GM12878 (cell line): ENCODE results near the gene SSR2. TPM values are rescaled to one million over a fixed set of nuclear protein-coding genes. Genes with fewer than 3 reads are reported as not detected.

ENCODE experiments used
- ATAC-seq: fragments of 200-7000 bp; cut with Tn5 transposase; 3 replicates; pipeline ENCODE4 v1.9.1; 2020; ENCODE audit warnings: mild to moderate bottlenecking, moderate library complexity
- BruUV-seq: library from RNA; stranded (reverse); fragments of 400-500 nt; replicated peaks from 2 replicates; lab custom pipeline; 2021; lab: Mats Ljungman, UMichigan
- CTCF ChIA-PET: fragments of 300-600 bp; sonication (Branson Sonifier 250); formaldehyde crosslinking; extraction: SDS; loops from one replicate; lab custom pipeline; 2021; ENCODE audit warnings: inconsistent platforms; lab: Yijun Ruan, JAX
- POLR2A ChIA-PET: fragments of 350-600 bp; formaldehyde crosslinking; extraction: SDS; loops from one replicate; lab custom pipeline; 2021; ENCODE audit warnings: inconsistent platforms; lab: Charles Lee
- RAD21 ChIA-PET: fragments of 300-600 bp; sonication (Branson Sonifier 250); formaldehyde crosslinking; loops from one replicate; lab custom pipeline; 2023; ENCODE audit warnings: antibody characterized with exemption; ENCODE audit not compliant: unreplicated experiment; lab: Charles Lee
- SMC1A ChIA-PET: fragments of 300-600 bp; sonication (Branson Sonifier 250); formaldehyde crosslinking; loops from one replicate; lab custom pipeline; 2023; ENCODE audit not compliant: unreplicated experiment, uncharacterized antibody; lab: Charles Lee
- DNase-seq: peaks from one replicate; pipeline ENCODE4 v3.0.0-alpha.2; 2011; ENCODE audit warnings: low read depth, low spot score
- FAIRE-seq: peaks from 3 replicates; lab custom pipeline; 2011; peaks lifted over from hg19 to GRCh38; lab: Jason Lieb, UNC
- H2AFZ ChIP-seq: 2 replicates; pipeline ENCODE4 v1.6.0; 2011; ENCODE audit warnings: low read depth, low read length, control low read depth; ENCODE audit not compliant: control insufficient read depth
- H3K27ac ChIP-seq: 2 replicates; pipeline ENCODE4 v1.5.1; 2011; ENCODE audit warnings: control low read depth; ENCODE audit not compliant: control insufficient read depth, insufficient read depth
- H3K27me3 ChIP-seq, 2 experiments: replicated peaks in 1 of 2; 2 replicates each; pipeline versions ENCODE4 v1.6.0 to v1.6.1; 2011; ENCODE audit warnings: low read length in 1 of 2; ENCODE audit not compliant: control insufficient read depth in 2 of 2, insufficient read depth in 2 of 2
- H3K36me3 ChIP-seq, 2 experiments: 2 replicates each; pipeline ENCODE4 v1.5.1; 2011; ENCODE audit warnings: low read length in 1 of 2; ENCODE audit not compliant: control insufficient read depth in 2 of 2, insufficient read depth in 2 of 2
- H3K4me1 ChIP-seq: 2 replicates; pipeline ENCODE4 v1.6.1; 2011; ENCODE audit warnings: mild to moderate bottlenecking, low read length, moderate library complexity, mixed read lengths; ENCODE audit not compliant: control insufficient read depth, insufficient read depth
- H3K4me2 ChIP-seq: 2 replicates; pipeline ENCODE4 v1.6.0; 2011; ENCODE audit warnings: control low read depth; ENCODE audit not compliant: control insufficient read depth, insufficient read depth
- H3K4me3 ChIP-seq: fragments of 200-600 bp; sonication (generic); 2 replicates; pipeline ENCODE4 v1.5.1; 2016
- H3K79me2 ChIP-seq: 2 replicates; pipeline ENCODE4 v1.6.0; 2011; ENCODE audit warnings: low read length; ENCODE audit not compliant: control insufficient read depth, insufficient read depth
- H3K9ac ChIP-seq: 2 replicates; pipeline ENCODE4 v1.8.0; 2011; ENCODE audit warnings: low read length, control low read depth, mixed read lengths; ENCODE audit not compliant: control insufficient read depth, insufficient read depth
- H3K9me3 ChIP-seq: replicated peaks from 3 replicates; pipeline ENCODE4 v1.5.1; 2011; ENCODE audit warnings: mild to moderate bottlenecking, low read length; ENCODE audit not compliant: control insufficient read depth, insufficient read depth
- H4K20me1 ChIP-seq: 2 replicates; pipeline ENCODE4 v1.6.0; 2011; ENCODE audit not compliant: control insufficient read depth, insufficient read depth
- BHLHE40 ChIP-seq, 2 experiments: fragments of 450-650 bp in 1 of 2; IDR thresholded peaks; 2 replicates each; pipeline ENCODE4 v1.6.1; 2011 to 2017; ENCODE audit warnings: low read depth in 2 of 2, borderline replicate concordance in 1 of 2, improper control_type of control experiment in 1 of 2, low read length in 1 of 2, mild to moderate bottlenecking in 1 of 2
- BMI1 ChIP-seq: fragments of 450-650 bp; IDR thresholded peaks from 2 replicates; pipeline ENCODE4 v1.6.1; 2016; ENCODE audit warnings: mild to moderate bottlenecking, moderate library complexity, borderline replicate concordance
- EZH2 ChIP-seq: IDR thresholded peaks from 2 replicates; pipeline ENCODE4 v1.6.1; 2012; ENCODE audit warnings: low read depth, mild to moderate bottlenecking, control low read depth, inconsistent platforms, low read length, borderline replicate concordance; ENCODE audit not compliant: control insufficient read depth
- IRF3 ChIP-seq: fragments of 450-650 bp; IDR thresholded peaks from 2 replicates; pipeline ENCODE4 v1.6.1; 2014; ENCODE audit warnings: mild to moderate bottlenecking
- RELA ChIP-seq: fragments of 450-650 bp; IDR thresholded peaks from 2 replicates; pipeline ENCODE4 v1.8.0; 2014; ENCODE audit warnings: borderline replicate concordance; ENCODE audit not compliant: partially characterized antibody
- RFX5 ChIP-seq: IDR thresholded peaks from 2 replicates; pipeline ENCODE4 v1.6.1; 2011; ENCODE audit warnings: low read depth, low read length, improper control_type of control experiment
- SMAD5 ChIP-seq: IDR thresholded peaks from 2 replicates; pipeline ENCODE4 v1.6.1; 2016; ENCODE audit warnings: antibody characterized with exemption, low read depth
- SREBF2 ChIP-seq: IDR thresholded peaks from 2 replicates; pipeline ENCODE4 v1.6.1; 2012; ENCODE audit warnings: mild to moderate bottlenecking, low read length
- ZNF207 ChIP-seq: fragments of 450-650 bp; IDR thresholded peaks from 2 replicates; pipeline ENCODE4 v1.6.1; 2014; ENCODE audit warnings: antibody characterized with exemption, mild to moderate bottlenecking, borderline replicate concordance
- ZNF274 ChIP-seq: IDR thresholded peaks from one replicate; pipeline ENCODE4 v1.8.0; 2011; ENCODE audit not compliant: insufficient read length, insufficient read depth
- WGBS: methylation state at CpG from one replicate; pipeline ENCODE4 v1.1.6; 2016; ENCODE audit warnings: low lambda C conversion rate; ENCODE audit not compliant: insufficient replicate concordance, insufficient coverage; ENCODE audit errors: missing lambda C conversion rate; 5-methylcytosine and 5-hydroxymethylcytosine counted together
- in situ Hi-C: fragments of 300-500 bp; cut with MboI; formaldehyde crosslinking; loops from 9 replicates; pipeline ENCODE4 v1.14.3; 2018; ENCODE audit warnings: mixed read lengths
- intact Hi-C: fragments of 100-400 bp; cut with micrococcal nuclease; formaldehyde crosslinking; loops from one replicate; pipeline ENCODE4 v1.14.2; 2022; ENCODE audit not compliant: unreplicated experiment
- polyA plus RNA-seq, 11 experiments: library from polyadenylated mRNA; depleted of rRNA in 4 of 11; unstranded in 6 of 11; stranded (reverse) in 5 of 11; fragments of >200 nt; fragmentation: Nextera tagmentation in 4 of 11; fragmentation: Illumina TruSeq in 1 of 11; extraction: Ambion mirVana in 4 of 11; extraction: Trizol in 1 of 11; gene quantifications; 1 replicate in 1 of 11; 2 replicates in 10 of 11; pipeline versions ENCODE4 v1.2.1 to v1.2.3, GENCODE V29; 2011 to 2016; ENCODE audit warnings: inconsistent platforms in 2 of 11, missing spikeins in 2 of 11, low read depth in 1 of 11
- total RNA-seq, 4 experiments: library from RNA; depleted of rRNA in 3 of 4; stranded (reverse); fragments of >200 nt in 3 of 4; fragmentation: Illumina TruSeq in 1 of 4; extraction: Trizol in 1 of 4; gene quantifications; 2 replicates each; pipeline versions ENCODE4 v1.2.1 to v1.2.3, GENCODE V29; 2013 to 2021
- TF ChIP-seq, protein P1 (sequence below): fragments of 450-650 bp; IDR thresholded peaks from 2 replicates; pipeline ENCODE4 v1.6.1; 2017; ENCODE audit warnings: borderline replicate concordance
- TF ChIP-seq, protein P2 (sequence below): IDR thresholded peaks from 2 replicates; pipeline ENCODE4 v1.6.1; 2011; ENCODE audit warnings: low read depth, low read length, improper control_type of control experiment, borderline replicate concordance

SSR2 gene
- total and polyA plus RNA-seq, 10 of the 15 experiments (the other 5 are each of a cell fraction or from before 2014, with no cell fraction given), result 207 to 553 (median 315) TPM

DNA sequence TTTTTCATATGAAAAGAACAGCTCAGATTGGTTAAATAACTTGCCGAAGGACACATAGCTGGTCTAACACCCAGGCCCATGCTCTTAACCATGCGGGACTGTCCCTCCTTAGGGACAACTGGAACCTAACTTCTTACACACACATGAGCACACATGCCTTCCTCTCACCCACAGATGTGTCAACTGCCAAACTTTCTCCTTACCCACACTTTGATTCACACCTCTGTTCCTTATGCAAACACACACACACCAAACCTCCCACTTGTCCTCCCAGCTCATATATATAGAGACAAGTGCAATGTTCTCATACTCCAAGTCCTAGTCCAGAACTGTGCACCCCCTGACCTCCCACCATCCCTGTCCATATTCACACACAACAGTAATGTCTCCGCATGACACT, 44.5 kb upstream of the SSR2 start (continued):
- TF ChIP-seq EZH2 (no peak), IRF3 (no peak)

DNA sequence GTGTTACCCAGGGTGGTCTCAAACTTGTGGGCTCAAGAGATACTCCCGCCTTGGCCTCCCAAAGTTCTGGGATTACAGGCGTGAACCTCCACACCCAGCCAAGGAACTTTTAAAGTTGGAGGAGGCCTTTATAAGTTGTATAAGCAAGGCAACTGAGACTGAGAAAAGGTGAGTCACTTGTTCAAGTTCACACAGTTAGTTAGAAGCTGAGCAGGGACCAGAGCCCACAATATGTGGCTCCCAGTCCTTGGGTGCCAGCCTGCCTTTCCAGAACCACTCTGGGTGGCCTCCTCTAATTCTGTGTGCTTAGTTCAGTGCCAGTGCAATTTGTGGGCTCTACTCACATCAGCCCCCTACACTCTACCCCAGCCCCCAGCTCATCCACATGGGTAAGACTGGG, 43.9 kb upstream of the SSR2 start:
- Histone ChIP-seq H3K36me3 (no peaks in the 10 kb centered on the region), H3K9me3 (no peaks in the 10 kb centered on the region), H4K20me1 (no peaks in the 10 kb centered on the region), H3K4me2 (no peak overlapping the region), H2AFZ (no peak overlapping the region), H3K79me2 (no peaks in the 10 kb centered on the region), H3K9ac (no peak overlapping the region), H3K4me3 (no peak overlapping the region), H3K27me3 (no peaks in the 10 kb centered on the region), H3K4me1 (no peaks in the 10 kb centered on the region), H3K27ac (no peak overlapping the region)
- ChIA-PET CTCF (interaction anchor here (0.6 to 6.4 kb wide), 17 partner anchors 8 to 335 kb away, joined by 3 to 102 read pairs (median 14); partner anchors contain the start of genes GON4L, KHDC4 and SSR2), POLR2A (interaction anchor here (0.6 to 2.2 kb wide), 10 partner anchors 13 to 469 kb away, joined by 3 to 8 read pairs (median 4); partner anchors contain the start of gene KHDC4), RAD21 (interaction anchor here (0.7 to 5.1 kb wide), 13 partner anchors 32 to 130 kb away, joined by 3 to 68 read pairs (median 6); partner anchors contain the start of genes ARHGEF2 and KHDC4), SMC1A (interaction anchor here (0.9 to 5.4 kb wide), 15 partner anchors 11 to 231 kb away, joined by 3 to 69 read pairs (median 4); partner anchors contain the start of genes KHDC4, RXFP4 and SSR2)
- no peak for TF ChIP-seq SMAD5
- FAIRE-seq, result no peak
- no peak for DNase-seq
- 12% methylated on average over 2 of the region's 2 CpGs for WGBS
- intact Hi-C loops (no loop called here), in situ Hi-C loops (loop anchor here (5.0 kb wide), 1 partner anchor 132 kb away; the partner anchor contains the start of gene KHDC4)
- ATAC-seq, result no peak
- BruUV-seq, result no TSS peak

DNA sequence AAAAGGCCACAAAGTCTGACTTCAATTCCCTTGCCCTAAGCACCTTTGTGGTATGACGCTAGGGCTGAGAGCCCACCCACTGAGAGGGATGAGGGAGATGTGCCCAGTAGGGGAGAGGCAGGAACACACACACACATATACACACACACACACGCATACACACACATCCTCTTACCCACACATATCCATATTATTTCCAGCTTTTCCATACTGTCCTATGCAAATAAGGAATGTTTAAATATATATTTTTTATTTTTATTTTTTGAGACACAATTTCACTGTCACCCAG, 43.2 kb upstream of the SSR2 start:
- in situ Hi-C loops, result no loop called here
- no TSS peak for BruUV-seq
- H3K9ac ChIP-seq, result no peak overlapping the region
- no peaks in the 10 kb centered on the region for H3K4me1 ChIP-seq
- intact Hi-C loops, result no loop called here
- no peak for FAIRE-seq
- no peak overlapping the region for H2AFZ ChIP-seq
- H3K4me2 ChIP-seq, result no peak overlapping the region
- H4K20me1 ChIP-seq, result no peaks in the 10 kb centered on the region
- RAD21 ChIA-PET, result interaction anchor here (4.2 to 5.1 kb wide), 2 partner anchors 75 to 126 kb away, joined by 39 to 68 read pairs; no protein-coding TSS in a partner anchor
- H3K36me3 ChIP-seq, result no peaks in the 10 kb centered on the region
- 93% methylated on average over 2 of the region's 2 CpGs for WGBS
- H3K9me3 ChIP-seq, result no peaks in the 10 kb centered on the region
- ATAC-seq, result no peak
- DNase-seq, result no peak
- POLR2A ChIA-PET, result interaction anchor here (1.1 kb wide), 1 partner anchor 11 kb away, joined by 3 read pairs; no protein-coding TSS in a partner anchor
- SMC1A ChIA-PET, result interaction anchor here (0.6 to 5.4 kb wide), 6 partner anchors 73 to 234 kb away, joined by 3 to 69 read pairs (median 4); partner anchors contain the start of gene RXFP4
- H3K4me3 ChIP-seq, result no peak overlapping the region
- H3K79me2 ChIP-seq, result no peaks in the 10 kb centered on the region
- no peaks in the 10 kb centered on the region for H3K27me3 ChIP-seq
- H3K27ac ChIP-seq, result no peak overlapping the region
- CTCF ChIA-PET, result interaction anchor here (1.1 to 6.4 kb wide), 7 partner anchors 12 to 131 kb away, joined by 3 to 102 read pairs (median 3); no protein-coding TSS in a partner anchor
- TF ChIP-seq, protein P1, sequence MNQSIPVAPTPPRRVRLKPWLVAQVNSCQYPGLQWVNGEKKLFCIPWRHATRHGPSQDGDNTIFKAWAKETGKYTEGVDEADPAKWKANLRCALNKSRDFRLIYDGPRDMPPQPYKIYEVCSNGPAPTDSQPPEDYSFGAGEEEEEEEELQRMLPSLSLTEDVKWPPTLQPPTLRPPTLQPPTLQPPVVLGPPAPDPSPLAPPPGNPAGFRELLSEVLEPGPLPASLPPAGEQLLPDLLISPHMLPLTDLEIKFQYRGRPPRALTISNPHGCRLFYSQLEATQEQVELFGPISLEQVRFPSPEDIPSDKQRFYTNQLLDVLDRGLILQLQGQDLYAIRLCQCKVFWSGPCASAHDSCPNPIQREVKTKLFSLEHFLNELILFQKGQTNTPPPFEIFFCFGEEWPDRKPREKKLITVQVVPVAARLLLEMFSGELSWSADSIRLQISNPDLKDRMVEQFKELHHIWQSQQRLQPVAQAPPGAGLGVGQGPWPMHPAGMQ, result no peak
- TF ChIP-seq ZNF207 (no peak), SMAD5 (no peak), ZNF274 (no peak), BHLHE40 (IDR thresholded peaks at IDR 0.05; ENCODE audit: borderline replicate concordance in 1 of 2, low read depth in 2 of 2, low read length in 1 of 2) (no peak), SREBF2 (no peak), BMI1 (no peak), RFX5 (no peak), RELA (no peak)
- TF ChIP-seq, protein P2, sequence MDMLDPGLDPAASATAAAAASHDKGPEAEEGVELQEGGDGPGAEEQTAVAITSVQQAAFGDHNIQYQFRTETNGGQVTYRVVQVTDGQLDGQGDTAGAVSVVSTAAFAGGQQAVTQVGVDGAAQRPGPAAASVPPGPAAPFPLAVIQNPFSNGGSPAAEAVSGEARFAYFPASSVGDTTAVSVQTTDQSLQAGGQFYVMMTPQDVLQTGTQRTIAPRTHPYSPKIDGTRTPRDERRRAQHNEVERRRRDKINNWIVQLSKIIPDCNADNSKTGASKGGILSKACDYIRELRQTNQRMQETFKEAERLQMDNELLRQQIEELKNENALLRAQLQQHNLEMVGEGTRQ, result no peak
